Loucy (cell line): Measurements from ENCODE around the gene TPP2.

Experiments used
- H2AFZ ChIP-seq: fragments of 200-600 bp; sonication (generic); 2 replicates; pipeline ENCODE4 v1.6.0; 2016; ENCODE audit warnings: antibody characterized with exemption, mild to moderate bottlenecking, low read length, moderate library complexity
- H3F3A ChIP-seq: fragments of 200-600 bp; 2 replicates; pipeline ENCODE4 v1.6.0; 2016; ENCODE audit warnings: antibody characterized with exemption, low read depth, mild to moderate bottlenecking
- H3K27me3 ChIP-seq: fragments of 200-600 bp; sonication (generic); 2 replicates; pipeline ENCODE4 v1.6.1; 2014; ENCODE audit warnings: low read length, mild to moderate bottlenecking; ENCODE audit not compliant: insufficient read depth, poor library complexity, severe bottlenecking
- H3K36me3 ChIP-seq: fragments of 200-600 bp; sonication (generic); 2 replicates; pipeline ENCODE4 v1.6.1; 2016; ENCODE audit warnings: low read length; ENCODE audit not compliant: insufficient read depth
- H3K4me1 ChIP-seq: fragments of 200-600 bp; sonication (generic); 2 replicates; pipeline ENCODE4 v1.5.1; 2014; ENCODE audit warnings: low read length, mild to moderate bottlenecking; ENCODE audit not compliant: insufficient read depth, poor library complexity, severe bottlenecking
- H3K4me2 ChIP-seq: fragments of 200-600 bp; sonication (generic); 2 replicates; pipeline ENCODE4 v1.6.0; 2014; ENCODE audit warnings: antibody characterized with exemption, low read length, low read depth, mild to moderate bottlenecking; ENCODE audit not compliant: poor library complexity, severe bottlenecking
- H3K4me3 ChIP-seq: fragments of 200-600 bp; sonication (generic); 2 replicates; pipeline ENCODE4 v1.5.1; 2014; ENCODE audit warnings: low read length, mild to moderate bottlenecking, mixed read lengths; ENCODE audit not compliant: poor library complexity, severe bottlenecking
- H3K79me2 ChIP-seq: fragments of 200-600 bp; sonication (generic); 2 replicates; pipeline ENCODE4 v1.6.1; 2014; ENCODE audit warnings: low read length; ENCODE audit not compliant: insufficient read depth
- H3K9ac ChIP-seq: fragments of 200-600 bp; sonication (generic); 2 replicates; pipeline ENCODE4 v1.6.0; 2014; ENCODE audit warnings: mild to moderate bottlenecking, low read depth, low read length, moderate library complexity; ENCODE audit not compliant: poor library complexity, severe bottlenecking
- H3K9me2 ChIP-seq: fragments of 200-600 bp; sonication (generic); replicated peaks from 2 replicates; pipeline ENCODE4 v1.6.1; 2016; ENCODE audit warnings: low read depth, low read length, mixed read lengths
- H3K9me3 ChIP-seq: fragments of 200-600 bp; sonication (generic); 2 replicates; pipeline ENCODE4 v1.6.1; 2014; ENCODE audit warnings: mild to moderate bottlenecking, antibody characterized with exemption, low read length, low read depth; ENCODE audit not compliant: insufficient read depth
- H4K20me1 ChIP-seq: fragments of 200-600 bp; sonication (generic); 2 replicates; pipeline ENCODE4 v1.6.0; 2014; ENCODE audit warnings: antibody characterized with exemption, low read length, mild to moderate bottlenecking; ENCODE audit not compliant: insufficient read depth, poor library complexity, severe bottlenecking
- EZH2phosphoT487 ChIP-seq: fragments of 200-600 bp; IDR thresholded peaks from 2 replicates; pipeline ENCODE4 v1.6.1; 2018; ENCODE audit warnings: antibody characterized with exemption, mild to moderate bottlenecking, moderate library complexity, borderline replicate concordance
- TF ChIP-seq, protein P1 (sequence below): fragments of 200-600 bp; sonication (generic); conservative IDR thresholded peaks from 2 replicates; pipeline ENCODE4 v1.5.1; 2014; ENCODE audit warnings: mild to moderate bottlenecking, antibody characterized with exemption, low read length

The TPP2 gene

DNA sequence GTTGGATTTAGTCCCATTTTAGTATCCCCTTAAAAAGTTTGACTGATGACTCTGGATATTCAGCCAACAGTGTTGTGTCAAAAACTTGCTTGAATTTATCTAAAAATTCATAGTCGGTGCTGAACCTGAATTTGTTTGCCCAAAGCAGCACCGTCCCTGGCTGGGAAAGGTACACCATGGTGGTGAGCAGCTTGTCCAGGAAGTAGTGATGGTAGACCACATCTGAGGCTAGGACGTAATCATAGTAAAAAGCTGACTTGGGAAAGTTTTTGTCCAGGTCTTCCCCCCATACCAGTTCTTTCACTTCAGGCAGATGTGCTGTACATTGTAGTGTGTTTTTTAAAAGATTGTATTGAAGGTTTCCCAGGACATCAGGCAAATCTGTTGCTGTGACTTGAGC is 89.2 kb downstream of the TPP2 start:
- H3K4me3 ChIP-seq, result no peak overlapping the region
- H4K20me1 ChIP-seq, result no peaks in the 10 kb centered on the region
- H2AFZ ChIP-seq, result no peak overlapping the region
- H3K79me2 ChIP-seq, result no peaks in the 10 kb centered on the region
- H3K36me3 ChIP-seq, result no peaks in the 10 kb centered on the region
- no peaks in the 10 kb centered on the region for H3K9me3 ChIP-seq
- no peaks in the 10 kb centered on the region for H3F3A ChIP-seq
- H3K9ac ChIP-seq, result no peak overlapping the region
- H3K4me1 ChIP-seq, result peaks cover 7% of the 10 kb centered on the region
- H3K4me2 ChIP-seq, result no peak overlapping the region
- TF ChIP-seq EZH2phosphoT487, result no peak
- TF ChIP-seq, protein P1, sequence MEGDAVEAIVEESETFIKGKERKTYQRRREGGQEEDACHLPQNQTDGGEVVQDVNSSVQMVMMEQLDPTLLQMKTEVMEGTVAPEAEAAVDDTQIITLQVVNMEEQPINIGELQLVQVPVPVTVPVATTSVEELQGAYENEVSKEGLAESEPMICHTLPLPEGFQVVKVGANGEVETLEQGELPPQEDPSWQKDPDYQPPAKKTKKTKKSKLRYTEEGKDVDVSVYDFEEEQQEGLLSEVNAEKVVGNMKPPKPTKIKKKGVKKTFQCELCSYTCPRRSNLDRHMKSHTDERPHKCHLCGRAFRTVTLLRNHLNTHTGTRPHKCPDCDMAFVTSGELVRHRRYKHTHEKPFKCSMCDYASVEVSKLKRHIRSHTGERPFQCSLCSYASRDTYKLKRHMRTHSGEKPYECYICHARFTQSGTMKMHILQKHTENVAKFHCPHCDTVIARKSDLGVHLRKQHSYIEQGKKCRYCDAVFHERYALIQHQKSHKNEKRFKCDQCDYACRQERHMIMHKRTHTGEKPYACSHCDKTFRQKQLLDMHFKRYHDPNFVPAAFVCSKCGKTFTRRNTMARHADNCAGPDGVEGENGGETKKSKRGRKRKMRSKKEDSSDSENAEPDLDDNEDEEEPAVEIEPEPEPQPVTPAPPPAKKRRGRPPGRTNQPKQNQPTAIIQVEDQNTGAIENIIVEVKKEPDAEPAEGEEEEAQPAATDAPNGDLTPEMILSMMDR, result no peak
- no peaks in the 10 kb centered on the region for H3K27me3 ChIP-seq
- H3K9me2 ChIP-seq, result no peaks in the 10 kb centered on the region

DNA sequence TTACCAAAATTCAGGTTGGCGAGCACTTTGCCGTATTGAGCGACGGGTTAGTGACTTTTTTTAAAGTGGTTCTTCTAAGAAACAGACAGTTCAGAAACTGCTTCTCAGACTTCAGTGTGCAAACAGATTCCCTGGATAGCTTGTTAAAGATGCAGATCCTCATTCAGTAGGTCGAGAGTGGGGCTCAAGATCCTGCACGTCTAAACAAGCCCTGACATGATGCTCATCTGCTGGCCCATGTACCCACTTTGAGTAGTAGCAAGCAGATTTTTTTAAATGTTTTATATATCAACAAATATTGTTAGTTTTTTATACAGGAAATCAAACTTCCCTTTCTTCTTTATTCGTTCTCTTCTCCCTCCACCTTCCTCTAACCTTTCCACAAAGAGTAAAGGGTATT is 90.7 kb downstream of the TPP2 start:
- no peak overlapping the region for H3K4me3 ChIP-seq
- no peaks in the 10 kb centered on the region for H4K20me1 ChIP-seq
- H3K4me1 ChIP-seq, result peaks cover 7% of the 10 kb centered on the region
- H3K36me3 ChIP-seq, result no peaks in the 10 kb centered on the region
- H3K4me2 ChIP-seq, result no peak overlapping the region
- H3K9me2 ChIP-seq, result no peaks in the 10 kb centered on the region
- no peaks in the 10 kb centered on the region for H3K9me3 ChIP-seq
- H2AFZ ChIP-seq, result no peak overlapping the region
- H3K9ac ChIP-seq, result no peak overlapping the region
- no peaks in the 10 kb centered on the region for H3K27me3 ChIP-seq
- no peaks in the 10 kb centered on the region for H3K79me2 ChIP-seq
- TF ChIP-seq, protein P1, result no peak
- no peak for TF ChIP-seq EZH2phosphoT487
- no peaks in the 10 kb centered on the region for H3F3A ChIP-seq

DNA sequence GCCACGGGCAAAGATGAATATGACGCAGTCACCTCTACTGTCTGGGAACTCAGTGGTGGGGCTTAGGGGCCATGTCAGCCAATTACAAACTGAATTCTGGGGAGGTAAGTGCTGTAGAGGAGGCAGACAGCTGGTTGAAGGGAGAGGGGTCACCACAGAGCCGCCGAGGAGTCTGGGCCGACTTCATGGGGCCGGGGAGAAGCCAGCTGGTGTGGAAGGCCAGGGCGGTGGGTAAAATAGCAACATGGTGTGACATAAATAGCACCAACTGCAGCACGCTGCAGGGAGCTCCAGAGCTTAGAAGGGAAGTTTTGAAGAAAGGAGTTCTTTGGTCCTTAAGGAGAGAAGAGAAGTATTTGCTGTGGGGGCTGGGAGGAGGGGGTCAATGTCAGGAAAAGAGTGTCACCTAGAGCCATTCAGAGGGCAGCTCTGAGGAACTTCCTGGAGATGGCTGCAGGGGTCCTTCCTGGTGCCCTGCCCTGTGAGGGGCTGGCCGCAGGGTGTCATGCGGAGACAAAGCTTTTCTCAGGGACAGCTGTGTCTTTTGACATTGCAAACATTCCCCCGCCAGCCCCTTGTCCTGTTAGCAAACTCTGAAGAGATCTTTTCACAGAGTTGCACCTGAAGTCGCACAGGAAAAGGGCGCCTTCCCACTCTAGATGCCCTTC is 91.7 kb downstream of the TPP2 start:
- no peak overlapping the region for H2AFZ ChIP-seq
- no peaks in the 10 kb centered on the region for H3F3A ChIP-seq
- H3K4me3 ChIP-seq, result no peak overlapping the region
- no peaks in the 10 kb centered on the region for H3K36me3 ChIP-seq
- TF ChIP-seq EZH2phosphoT487, result no peak
- TF ChIP-seq, protein P1, result no peak
- no peaks in the 10 kb centered on the region for H3K9me2 ChIP-seq
- H3K9me3 ChIP-seq, result no peaks in the 10 kb centered on the region
- no peaks in the 10 kb centered on the region for H3K27me3 ChIP-seq
- no peaks in the 10 kb centered on the region for H4K20me1 ChIP-seq
- no peaks in the 10 kb centered on the region for H3K79me2 ChIP-seq
- H3K9ac ChIP-seq, result no peak overlapping the region
- H3K4me2 ChIP-seq, result no peak overlapping the region
- peaks cover 7% of the 10 kb centered on the region for H3K4me1 ChIP-seq
